Endothelial cell (in vitro differentiated cells): ENCODE results near the gene PML. TPM values are rescaled to one million over a fixed set of nuclear protein-coding genes. Genes with fewer than 3 reads are reported as not detected.

Source experiments
- DNase-seq: peaks from one replicate; pipeline ENCODE4 v3.0.0; 2021; ENCODE audit warnings: low spot score
- H3K27ac Mint-ChIP-seq: one replicate; pipeline ENCODE4 v1.8.0; 2021; ENCODE audit warnings: mixed read lengths, inconsistent platforms; ENCODE audit not compliant: unreplicated experiment
- H3K27me3 Mint-ChIP-seq: one replicate; pipeline ENCODE4 v1.8.0; 2021; ENCODE audit warnings: mild to moderate bottlenecking, moderate library complexity, mixed read lengths, inconsistent platforms; ENCODE audit not compliant: unreplicated experiment
- H3K36me3 Mint-ChIP-seq: one replicate; pipeline ENCODE4 v1.8.0; 2021; ENCODE audit warnings: mild to moderate bottlenecking, low read depth, mixed read lengths, inconsistent platforms; ENCODE audit not compliant: unreplicated experiment
- H3K4me1 Mint-ChIP-seq: one replicate; pipeline ENCODE4 v1.8.0; 2021; ENCODE audit warnings: mild to moderate bottlenecking, mixed read lengths, inconsistent platforms; ENCODE audit not compliant: unreplicated experiment
- H3K4me3 Mint-ChIP-seq: one replicate; pipeline ENCODE4 v1.8.0; 2021; ENCODE audit warnings: mild to moderate bottlenecking, mixed read lengths, inconsistent platforms; ENCODE audit not compliant: unreplicated experiment
- H3K9me3 Mint-ChIP-seq: one replicate; pipeline ENCODE4 v1.8.0; 2021; ENCODE audit warnings: mixed read lengths, inconsistent platforms; ENCODE audit not compliant: unreplicated experiment
- total RNA-seq: library from RNA; stranded (reverse); fragmentation: NEBNext Ultra II Directional; extraction: Animal tissue kit (Norgen Biotek cat#: 25700); gene quantifications from one replicate; pipeline ENCODE4 v1.2.1, GENCODE V29; 2021; ENCODE audit not compliant: unreplicated experiment
- TF ChIP-seq, protein P1 (sequence below): fragments of 200-600 bp; sonication (generic); IDR thresholded peaks from one replicate; pipeline ENCODE4 v1.5.0; 2021; ENCODE audit warnings: antibody characterized with exemption; ENCODE audit not compliant: unreplicated experiment

Gene PML
- total RNA-seq, 1 donor from 2014 or later: 161 TPM

DNA sequence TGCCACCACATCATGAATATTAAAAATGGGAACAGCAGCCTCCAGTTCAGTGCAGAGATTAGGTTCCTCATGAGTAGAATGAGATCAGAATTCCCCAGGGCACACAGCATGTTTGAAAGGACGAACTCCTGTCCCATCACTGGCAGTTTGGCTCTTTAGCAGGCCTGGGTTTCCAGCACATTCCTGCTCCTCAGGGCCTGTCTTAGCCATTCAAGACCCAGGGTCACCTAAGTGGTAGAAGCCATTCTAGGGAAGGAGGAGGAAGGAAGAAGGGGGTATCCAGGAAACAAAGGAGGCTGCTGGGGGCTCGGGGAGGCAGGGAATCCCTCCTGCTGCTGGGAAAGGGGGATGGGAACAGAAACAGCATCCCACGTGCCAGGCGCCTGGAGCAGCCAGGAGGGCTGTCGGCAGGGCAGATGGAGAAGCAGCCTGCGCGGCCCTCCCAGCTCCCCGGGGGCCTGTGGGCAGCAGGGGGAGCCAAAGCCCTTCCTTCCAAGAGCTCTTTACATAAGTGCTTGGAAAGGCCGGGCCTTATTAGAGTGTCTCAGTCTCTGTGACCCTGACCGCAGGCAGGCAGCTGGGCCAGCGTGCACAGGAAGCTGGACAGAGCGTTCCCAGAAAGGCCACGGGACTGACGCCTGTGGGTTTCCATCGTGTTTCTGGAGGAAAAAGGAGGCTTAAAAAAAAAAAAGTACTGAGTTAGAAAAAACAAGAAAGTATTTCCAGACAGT lies 43.5 kb upstream of the PML start:
- peak; percentile 94 for DNase-seq
- Mint-ChIP-seq H3K9me3 (no peaks in the 10 kb centered on the region), H3K4me1 (peaks cover 20% of the 10 kb centered on the region), H3K27ac (peak overlapping the region; percentile 78), H3K4me3 (no peak overlapping the region), H3K36me3 (peaks cover 32% of the 10 kb centered on the region), H3K27me3 (peaks cover 10% of the 10 kb centered on the region)
- TF ChIP-seq, protein P1, sequence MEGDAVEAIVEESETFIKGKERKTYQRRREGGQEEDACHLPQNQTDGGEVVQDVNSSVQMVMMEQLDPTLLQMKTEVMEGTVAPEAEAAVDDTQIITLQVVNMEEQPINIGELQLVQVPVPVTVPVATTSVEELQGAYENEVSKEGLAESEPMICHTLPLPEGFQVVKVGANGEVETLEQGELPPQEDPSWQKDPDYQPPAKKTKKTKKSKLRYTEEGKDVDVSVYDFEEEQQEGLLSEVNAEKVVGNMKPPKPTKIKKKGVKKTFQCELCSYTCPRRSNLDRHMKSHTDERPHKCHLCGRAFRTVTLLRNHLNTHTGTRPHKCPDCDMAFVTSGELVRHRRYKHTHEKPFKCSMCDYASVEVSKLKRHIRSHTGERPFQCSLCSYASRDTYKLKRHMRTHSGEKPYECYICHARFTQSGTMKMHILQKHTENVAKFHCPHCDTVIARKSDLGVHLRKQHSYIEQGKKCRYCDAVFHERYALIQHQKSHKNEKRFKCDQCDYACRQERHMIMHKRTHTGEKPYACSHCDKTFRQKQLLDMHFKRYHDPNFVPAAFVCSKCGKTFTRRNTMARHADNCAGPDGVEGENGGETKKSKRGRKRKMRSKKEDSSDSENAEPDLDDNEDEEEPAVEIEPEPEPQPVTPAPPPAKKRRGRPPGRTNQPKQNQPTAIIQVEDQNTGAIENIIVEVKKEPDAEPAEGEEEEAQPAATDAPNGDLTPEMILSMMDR: no peak

DNA sequence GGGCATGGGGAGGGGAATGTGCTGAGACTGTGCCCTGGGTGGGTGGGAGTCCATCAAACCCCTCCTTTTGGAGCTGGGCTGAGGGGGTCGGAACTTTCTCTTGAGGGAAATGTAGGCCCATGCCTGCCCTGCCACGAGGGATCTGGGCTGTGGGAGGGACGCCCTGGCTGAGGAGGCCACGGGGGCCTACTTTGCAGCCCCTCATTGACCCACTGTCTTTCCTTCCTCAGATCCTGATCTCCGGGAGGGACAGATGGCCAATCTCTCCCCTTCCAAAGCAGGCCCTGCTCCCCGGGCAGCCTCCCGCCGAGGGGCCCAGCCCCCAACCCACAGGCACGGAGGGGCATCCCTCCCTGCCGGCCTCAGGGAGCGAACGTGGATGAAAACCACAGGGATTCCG lies 42.9 kb upstream of the PML start:
- no peak for DNase-seq
- TF ChIP-seq, protein P1: no peak
- peaks cover 9% of the 10 kb centered on the region for H3K27me3 Mint-ChIP-seq
- H3K27ac Mint-ChIP-seq: peak overlapping the region; percentile 78
- peaks cover 20% of the 10 kb centered on the region for H3K4me1 Mint-ChIP-seq
- H3K9me3 Mint-ChIP-seq: no peaks in the 10 kb centered on the region
- H3K4me3 Mint-ChIP-seq: no peak overlapping the region
- H3K36me3 Mint-ChIP-seq: peaks cover 29% of the 10 kb centered on the region

DNA sequence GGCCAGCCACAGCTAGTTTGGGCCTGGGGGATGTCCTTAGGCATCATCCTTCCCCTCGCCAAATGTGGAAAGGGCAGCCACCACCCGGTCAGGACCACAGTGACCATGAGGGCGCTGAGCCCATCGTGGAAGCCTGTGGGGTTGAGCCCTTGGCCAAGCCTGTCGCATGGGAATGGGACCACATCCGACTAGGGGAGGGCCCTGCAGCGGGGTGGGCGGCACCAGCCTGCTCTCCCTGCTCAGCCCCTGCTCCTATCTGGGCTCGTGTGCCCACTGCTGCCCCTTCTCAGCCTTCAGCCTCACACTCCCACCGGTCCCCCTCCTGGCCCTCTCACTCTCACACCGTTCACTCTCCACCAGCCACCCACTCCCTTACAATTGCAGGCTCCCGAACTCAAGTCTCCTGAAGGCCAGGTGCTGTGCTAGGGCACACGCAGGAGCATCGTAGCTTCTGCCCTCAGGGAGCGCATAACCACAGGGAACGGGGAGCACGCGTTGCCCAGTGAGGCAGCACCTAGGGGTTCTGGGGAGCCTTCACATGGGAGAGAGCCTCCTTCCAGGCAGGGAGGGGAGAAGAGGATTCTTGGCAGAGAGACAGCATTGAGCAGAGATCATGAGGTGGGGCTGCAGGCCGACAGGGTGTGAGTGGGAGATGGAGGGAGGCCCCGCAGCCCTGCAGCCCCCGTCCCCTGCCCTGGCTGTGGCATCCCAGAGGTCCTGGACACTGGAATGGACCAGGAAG lies 42.2 kb upstream of the PML start:
- Mint-ChIP-seq H3K4me1 (peaks cover 22% of the 10 kb centered on the region), H3K36me3 (peaks cover 21% of the 10 kb centered on the region), H3K4me3 (no peak overlapping the region), H3K27me3 (peaks cover 11% of the 10 kb centered on the region), H3K9me3 (no peaks in the 10 kb centered on the region), H3K27ac (no peak overlapping the region)
- no peak for DNase-seq
- TF ChIP-seq, protein P1: no peak

DNA sequence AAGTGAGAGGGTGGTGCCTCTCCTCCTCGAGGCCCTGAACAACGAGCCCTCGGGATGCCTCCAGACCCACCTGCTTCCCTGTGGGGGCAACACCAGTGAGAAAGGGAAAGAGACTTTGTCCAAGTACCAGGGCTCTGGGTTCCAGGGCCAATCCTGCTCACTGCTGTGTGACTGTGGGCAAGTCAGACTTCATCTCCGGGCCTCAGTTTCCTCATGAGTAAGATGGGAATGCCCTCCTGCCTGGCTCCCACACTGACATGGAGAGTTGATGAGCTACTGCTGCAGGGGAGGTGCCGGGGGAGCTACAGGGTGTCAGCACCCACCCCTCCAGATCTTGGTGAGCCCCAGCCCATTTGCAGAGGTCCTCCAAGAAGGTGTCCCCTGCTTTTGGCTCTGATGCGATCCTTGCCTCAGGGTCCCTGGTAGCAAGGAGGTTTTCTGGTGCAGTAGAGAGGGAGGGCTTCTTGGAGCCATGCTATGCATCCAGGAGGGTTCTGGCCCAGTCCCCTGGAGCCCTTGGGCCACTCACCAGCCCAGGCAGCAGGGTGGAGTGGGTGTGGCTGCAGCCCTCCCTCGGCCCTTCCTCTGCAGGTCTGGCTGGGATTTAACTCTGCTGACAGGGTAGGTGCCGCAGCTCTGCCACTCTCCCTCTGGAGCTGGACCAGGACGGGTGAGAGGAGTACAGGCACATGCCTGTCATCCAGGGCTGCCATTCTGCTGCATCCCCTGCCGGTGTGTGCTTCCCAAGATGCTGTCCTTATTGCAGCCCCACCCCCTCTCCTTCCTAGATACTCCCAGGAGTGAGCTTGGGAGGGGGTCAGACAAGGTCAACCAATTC lies 41.4 kb upstream of the PML start:
- Mint-ChIP-seq H3K36me3 (peaks cover 14% of the 10 kb centered on the region), H3K4me3 (no peak overlapping the region), H3K27me3 (peaks cover 14% of the 10 kb centered on the region), H3K27ac (no peak overlapping the region), H3K9me3 (no peaks in the 10 kb centered on the region), H3K4me1 (peaks cover 24% of the 10 kb centered on the region)
- TF ChIP-seq, protein P1: no peak
- no peak for DNase-seq
